Posterior cingulate gyrus (tissue), 11 donors: ENCODE results near the gene MRPL23.

Source experiments
- DNase-seq, 10 donors: peaks; one replicate each; pipeline versions ENCODE4 v3.0.0 to v3.0.0-alpha.2; 2020 to 2021; ENCODE audit warnings: mixed read lengths in 3 of 10
- intact Hi-C: fragments of 100-400 bp; cut with DNase I; formaldehyde crosslinking; loops from one replicate; pipeline ENCODE4 v1.15.1; 2023

MRPL23 gene

DNA sequence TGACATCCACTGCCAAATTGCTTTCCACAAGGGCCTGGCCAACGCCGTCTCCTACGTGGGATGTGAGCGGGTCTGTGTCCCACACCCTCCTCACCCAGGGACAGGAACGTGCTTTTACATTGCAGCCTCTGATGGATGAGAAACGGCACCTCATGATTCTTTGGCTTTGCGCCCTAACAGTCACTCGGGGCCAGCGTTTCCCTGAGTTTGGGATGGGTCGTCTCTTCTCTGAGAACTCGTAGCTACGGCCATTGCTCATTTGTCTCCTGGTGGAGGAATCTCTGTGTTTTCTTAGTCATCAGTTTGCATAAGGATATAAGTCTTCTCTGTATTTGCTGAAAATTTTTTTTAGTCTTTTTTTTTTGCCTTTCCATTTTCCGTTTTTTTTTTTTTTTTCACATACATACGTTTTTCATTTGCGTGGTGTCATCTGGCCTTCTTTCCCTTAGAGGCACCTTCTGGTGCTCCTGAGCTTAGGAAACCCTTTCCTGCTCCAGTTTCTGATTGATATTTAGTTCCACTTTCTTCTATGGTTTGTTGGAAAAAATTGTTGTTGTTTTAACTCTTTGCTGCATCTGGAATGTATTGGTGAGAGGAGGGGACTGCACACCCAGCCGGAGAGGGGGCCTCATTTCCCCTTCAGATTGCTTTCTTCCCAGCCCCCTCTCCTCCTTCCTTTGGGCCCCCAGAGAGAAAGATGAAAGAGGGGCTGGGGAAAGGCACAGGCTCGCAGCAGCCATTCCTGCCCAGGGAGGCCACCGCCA lies 15.6 kb upstream of the MRPL23 start:
- peak in 3 of 10 donors; percentile 19 to 79 (median 58) for DNase-seq
- intact Hi-C loops, result no loop called here

DNA sequence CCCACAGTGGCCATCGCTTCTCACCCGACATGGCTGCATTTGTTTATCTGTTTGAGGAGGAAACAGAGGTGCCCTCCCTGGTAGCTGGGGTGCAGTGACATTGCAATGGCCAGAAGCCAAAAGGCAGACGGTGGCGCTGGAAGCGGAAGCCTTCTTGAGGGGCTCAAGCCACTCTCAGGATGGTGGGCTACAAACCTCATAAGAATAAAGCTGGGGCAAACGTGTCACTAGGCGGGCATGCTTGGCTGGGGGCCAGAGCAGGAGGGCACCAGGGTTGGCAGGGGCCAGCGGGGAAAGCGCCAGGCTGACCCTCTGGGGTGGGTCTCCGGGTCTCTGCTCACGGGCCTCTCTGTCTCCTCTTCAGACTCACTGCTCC lies 15.0 kb upstream of the MRPL23 start:
- DNase-seq, result peak in 4 of 10 donors; percentile 9 to 83 (median 65)
- intact Hi-C loops, result no loop called here

DNA sequence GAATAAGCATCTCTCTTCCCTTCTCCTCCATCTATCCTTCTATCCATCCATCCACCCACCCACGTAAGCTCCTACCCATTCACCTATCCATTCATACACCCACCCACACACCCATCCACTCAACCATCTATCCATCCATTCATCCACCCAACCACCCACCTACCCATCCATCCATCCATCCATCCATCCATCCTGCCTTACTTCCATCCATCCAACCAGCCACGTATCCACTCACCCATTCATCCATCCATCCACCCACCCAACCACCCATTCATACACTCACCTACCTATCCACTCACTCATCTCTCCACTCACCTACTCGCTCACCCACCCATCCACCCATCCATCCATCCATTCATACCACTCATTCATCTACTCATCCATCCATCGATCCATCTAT lies 14.5 kb upstream of the MRPL23 start:
- no peak for DNase-seq
- intact Hi-C loops, result no loop called here

DNA sequence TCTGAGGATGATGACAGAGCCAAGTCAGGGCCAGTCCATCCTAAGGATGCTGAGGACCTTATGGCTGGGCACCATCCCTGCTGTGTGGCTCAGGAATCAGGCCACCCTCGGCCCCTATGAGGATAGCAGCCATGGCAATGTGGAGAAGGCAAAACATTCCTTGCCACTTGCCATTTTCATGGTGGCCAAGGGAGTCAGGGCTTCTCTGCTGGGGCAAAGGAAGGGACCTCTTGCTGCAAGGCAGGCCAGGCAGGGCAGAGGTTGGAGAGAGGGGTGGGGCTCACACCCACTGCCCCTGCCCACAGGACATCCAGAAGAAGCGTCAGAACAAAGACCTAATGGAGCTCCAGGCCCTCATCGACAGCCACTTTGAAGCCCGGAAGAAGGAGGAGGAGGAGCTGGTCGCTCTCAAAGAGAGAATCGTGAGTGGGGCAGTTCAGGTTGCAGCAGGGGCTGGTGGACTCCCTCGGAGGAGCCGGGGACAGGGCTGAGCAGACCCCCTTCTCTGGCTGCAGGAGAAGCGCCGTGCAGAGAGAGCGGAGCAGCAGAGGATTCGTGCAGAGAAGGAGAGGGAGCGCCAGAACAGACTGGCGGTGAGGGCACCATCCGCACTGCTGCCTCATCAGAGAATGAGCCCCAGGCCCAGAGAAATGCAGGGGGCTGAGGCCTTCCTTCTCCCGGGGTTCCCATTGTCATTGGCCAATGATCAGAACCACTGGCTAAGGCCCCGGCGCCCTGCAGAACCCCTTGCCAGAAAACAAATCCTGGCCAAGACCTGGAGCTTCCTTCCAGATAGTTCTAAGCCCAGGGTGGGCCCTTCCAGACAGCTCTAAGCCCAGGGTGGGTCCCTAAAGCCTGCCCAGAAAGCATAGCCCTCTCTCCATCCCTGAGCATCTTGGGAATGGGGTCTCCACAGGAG lies 13.5 kb upstream of the MRPL23 start:
- intact Hi-C loops, result no loop called here
- peak in 4 of 10 donors; percentile 13 to 60 (median 54) for DNase-seq

DNA sequence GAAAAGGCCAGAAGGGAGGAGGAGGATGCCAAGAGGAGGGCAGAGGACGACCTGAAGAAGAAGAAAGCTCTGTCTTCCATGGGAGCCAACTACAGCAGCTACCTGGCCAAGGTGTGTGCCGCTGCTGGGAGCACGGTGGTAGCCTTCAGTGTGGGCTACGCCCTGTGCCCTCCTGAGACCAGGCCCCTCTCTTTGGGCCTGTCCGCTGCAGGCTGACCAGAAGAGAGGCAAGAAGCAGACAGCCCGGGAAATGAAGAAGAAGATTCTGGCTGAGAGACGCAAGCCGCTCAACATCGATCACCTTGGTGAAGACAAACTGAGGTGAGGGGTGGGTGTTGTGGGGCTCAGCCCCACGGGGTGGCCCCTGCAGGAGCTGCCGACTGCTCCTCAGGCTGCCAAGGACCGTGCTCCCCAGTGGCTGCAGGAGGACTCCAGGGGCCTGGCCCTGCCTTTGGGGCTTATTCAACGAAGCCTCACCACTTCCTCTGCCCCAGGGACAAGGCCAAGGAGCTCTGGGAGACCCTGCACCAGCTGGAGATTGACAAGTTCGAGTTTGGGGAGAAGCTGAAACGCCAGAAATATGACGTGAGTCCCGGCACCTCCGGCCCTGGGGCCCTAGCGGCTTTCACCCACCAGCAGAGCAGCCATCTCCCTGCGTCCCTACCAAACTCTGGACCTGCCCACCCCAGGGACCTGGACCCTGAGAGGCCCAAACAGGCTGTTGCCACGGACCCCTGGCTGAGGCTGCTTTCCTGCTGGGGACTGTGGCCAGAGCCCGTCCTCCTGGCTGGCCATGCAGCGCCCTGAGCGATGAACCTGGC lies 12.6 kb upstream of the MRPL23 start:
- peak in 4 of 10 donors; percentile 9 to 72 (median 67) for DNase-seq

DNA sequence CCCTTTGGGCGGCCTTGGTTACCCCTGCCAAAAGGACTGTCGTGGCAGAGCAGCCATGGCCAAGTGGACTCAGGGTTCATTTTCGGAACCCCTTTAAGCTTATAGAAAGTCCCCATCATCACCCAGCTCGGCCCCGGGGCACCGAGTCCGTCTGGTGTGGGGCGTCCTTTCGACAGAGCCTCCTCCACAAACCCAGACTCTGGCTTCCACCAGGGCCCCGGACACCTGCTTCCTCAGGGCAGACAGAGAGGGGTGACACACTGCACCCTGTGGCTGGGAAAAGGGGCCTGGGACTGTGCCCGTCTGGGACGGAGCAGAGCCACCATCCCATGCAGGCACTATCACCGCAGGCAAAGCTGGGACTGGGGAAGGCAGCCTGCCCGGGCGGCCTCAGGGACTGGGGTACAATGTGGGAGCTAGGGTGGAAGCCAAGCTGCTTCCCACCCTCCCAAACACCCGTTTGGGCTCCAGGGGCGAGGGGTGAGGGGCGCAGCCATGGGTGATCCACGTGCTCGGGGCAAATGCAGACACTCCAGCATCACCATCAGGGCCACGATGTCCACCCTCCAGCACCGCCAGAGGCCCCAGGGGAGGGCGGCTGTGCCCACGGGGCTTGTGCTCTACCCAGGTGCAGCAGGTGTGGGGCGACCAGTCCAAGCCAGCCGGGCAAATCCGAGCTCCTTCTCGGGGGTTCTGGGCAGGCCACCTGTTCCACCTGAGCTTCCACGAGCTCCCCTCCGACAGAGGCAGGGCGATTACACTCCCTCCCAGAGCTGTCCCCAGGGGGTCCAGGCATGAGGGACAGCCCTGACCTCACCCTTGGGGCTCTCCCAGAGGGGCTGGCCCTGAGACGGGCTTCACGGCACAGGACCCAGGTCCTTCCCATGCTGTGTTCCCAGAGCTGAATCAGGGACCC lies 11.7 kb upstream of the MRPL23 start:
- intact Hi-C loops, result no loop called here
- DNase-seq, result peak in 4 of 10 donors; percentile 22 to 76 (median 71)

More for the DNA sequence above, 12.6 kb upstream of the MRPL23 start:
- intact Hi-C loops, result no loop called here

DNA sequence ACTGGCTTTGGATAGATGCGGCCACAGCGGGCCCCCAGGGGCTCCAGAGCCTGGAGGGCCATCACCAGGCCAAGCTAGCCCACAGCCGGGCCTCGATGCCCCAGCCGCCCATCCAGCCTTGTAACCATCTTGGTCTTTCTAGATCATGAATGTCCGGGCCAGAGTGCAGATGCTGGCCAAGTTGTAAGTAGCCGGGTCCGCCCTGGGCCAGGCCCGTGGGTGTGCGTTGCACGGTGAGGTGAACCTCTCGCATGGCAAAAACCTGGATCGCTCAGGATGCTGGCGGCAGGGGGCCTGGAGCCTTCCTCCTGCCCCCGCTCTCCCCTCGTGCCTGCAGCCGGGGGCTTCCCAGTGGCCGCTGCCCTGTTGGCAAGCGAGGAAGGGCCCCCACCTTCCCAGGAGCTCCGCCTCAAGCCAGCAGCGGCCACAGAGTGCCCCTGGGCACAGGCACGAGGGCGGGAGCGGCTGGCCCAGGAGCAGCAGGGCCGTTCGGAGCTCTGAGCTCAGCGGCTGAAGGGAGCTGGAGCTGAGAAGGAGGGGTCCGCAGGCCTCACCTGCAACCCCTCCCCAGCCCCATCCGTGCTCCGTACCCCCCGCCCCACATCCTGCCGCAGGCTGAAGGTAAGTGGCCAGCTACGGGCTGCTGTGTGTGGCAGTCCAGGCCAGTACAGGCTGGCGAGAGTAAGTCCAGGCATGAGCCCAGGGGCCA lies 10.9 kb upstream of the MRPL23 start:
- intact Hi-C loops, result no loop called here
- DNase-seq, result peak in 4 of 10 donors; percentile 1 to 66 (median 38)

DNA sequence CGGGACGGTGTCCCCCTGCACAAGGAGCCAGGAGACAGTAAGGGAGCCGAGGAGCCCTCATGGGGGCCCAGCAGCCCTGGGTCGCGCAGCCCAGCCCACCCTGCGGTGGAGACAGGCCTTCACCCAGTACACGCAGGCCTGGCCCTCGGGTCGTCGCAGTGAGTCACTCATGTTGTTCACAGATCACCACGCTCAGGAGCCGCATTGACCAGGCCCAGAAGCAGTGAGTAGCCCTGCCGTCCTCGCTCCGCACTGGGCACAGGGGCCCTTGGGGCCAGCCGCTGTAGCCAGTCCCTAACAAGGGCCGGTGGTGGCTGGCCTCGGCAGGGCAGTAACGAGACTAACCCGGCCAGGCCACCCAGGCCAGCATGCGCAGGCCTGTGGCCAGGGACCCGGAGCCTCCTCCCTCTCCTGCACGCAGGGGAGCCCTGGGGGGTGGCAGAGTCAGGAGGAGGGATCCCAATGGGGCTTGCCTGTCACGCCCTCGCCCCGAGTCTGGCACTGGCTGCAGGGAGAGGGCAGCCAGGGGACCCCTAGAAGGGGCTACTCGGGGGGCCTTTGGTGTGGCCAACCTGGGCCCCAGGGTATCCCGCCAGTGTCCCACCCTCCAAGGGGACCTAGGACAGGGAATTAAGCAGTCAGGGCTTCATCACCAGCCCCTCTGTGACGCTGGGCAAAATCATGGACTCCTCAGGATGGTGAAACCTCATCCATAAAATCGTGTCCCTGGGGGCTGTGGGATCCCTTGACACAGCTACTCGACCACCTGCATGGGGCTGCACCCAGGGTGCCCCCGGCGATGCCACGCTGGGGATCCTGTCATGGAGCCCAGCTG lies 10.1 kb upstream of the MRPL23 start:
- intact Hi-C loops, result no loop called here
- peak in 5 of 10 donors; percentile 5 to 72 (median 64) for DNase-seq

DNA sequence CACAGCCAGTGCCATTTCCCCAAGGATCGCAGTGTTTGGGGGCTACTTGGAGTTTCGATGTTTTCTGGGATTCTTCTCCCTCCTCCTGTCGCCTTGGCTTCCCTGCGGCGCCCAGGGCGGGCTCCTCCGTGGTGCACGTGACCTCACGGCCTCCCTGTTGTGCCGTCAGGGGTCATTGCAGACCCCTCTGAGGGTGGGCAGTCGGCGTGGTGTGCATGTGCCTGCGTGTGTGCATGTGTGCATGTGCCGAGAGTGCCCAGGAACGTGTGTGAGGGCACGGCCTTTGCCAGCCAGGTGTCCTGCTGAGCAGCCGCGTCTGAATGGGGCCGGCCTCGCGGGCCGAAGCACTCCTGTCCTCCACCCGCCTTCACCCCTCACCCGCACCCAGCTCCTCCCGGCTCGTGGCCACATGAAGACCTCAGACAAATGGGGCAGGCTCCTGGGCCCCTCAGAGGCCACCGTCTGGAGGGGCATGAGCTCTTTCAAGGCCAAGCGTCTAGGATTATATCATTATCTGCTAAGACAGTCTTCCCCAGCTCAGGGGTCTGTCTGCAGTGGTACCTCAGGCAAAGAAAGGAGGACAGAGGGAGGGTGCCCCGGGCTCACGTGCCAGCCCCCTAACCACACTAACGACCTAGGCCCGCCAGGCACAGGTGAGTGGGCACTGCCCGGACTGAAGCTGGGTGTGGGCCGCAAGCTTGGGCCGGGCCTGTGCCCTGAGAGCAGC lies 9.4 kb upstream of the MRPL23 start:
- DNase-seq, result peak in 4 of 10 donors; percentile 12 to 82 (median 59)
- intact Hi-C loops, result loop anchor here (1.0 kb wide), 1 partner anchor 26 kb away; no protein-coding TSS in a partner anchor

DNA sequence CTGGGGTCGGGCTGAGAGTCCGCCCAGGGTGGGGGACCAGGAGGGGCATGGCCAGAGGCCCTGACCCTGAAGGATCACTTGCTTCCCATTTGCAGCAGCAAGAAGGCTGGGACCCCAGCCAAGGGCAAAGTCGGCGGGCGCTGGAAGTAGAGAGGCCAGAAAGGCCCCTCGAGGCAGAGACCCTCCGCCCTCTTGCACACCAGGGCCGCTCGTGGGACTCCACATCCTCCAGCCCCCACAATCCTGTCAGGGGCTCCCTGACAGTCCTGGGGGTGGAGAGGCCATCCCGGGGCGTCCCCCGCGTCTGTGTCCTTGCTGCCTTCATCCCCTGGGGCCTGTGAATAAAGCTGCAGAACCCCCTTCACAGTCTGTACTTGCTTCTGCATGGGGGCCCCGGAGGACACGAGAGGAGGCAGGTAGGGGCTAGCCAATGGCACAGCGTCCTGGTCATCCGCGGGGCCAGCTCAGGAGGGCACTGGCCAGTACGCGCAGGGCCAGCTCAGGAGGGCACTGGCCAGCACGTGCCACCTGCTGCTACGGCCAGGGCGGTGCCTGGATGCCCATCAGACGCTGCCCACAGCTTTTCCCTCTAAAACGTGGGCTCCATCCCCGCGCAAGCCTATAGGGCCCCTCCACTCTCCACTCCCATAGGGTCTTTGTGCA lies 8.7 kb upstream of the MRPL23 start:
- intact Hi-C loops, result loop anchor here (1.0 kb wide), 1 partner anchor 27 kb away; no protein-coding TSS in a partner anchor
- peak in 6 of 10 donors; percentile 3 to 82 (median 37) for DNase-seq

DNA sequence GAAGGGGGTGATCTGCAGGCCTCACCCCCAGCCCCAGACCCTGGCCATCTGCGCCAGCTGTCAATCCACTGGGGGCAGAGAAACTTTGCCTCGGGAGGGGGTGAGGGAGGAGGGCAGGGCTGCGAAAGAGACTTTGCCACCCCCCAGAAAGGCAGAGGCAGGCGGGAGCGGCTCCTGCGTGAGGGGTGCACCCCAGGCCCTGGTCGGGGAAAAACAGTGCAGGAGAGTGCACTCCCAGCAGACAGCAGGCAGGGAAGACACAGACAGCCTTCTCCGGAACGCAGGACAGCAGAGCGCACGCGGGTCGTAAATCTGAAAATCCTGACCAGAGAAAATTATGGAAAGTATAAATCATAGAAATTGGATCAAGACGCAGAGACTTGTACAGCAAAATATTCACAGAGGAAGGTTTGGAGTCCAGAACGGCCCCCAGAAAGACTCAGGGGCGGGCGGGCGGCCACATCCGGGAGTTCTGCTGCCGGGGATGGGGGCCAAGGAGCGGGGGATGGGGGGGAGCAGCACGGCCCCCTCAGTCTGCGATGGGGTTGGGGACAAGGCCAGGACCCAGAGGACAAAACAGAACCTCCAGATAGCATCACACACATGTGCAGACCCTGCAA lies 8.0 kb upstream of the MRPL23 start:
- intact Hi-C loops, result no loop called here
- DNase-seq, result peak in 6 of 10 donors; percentile 0 to 68 (median 22)

DNA sequence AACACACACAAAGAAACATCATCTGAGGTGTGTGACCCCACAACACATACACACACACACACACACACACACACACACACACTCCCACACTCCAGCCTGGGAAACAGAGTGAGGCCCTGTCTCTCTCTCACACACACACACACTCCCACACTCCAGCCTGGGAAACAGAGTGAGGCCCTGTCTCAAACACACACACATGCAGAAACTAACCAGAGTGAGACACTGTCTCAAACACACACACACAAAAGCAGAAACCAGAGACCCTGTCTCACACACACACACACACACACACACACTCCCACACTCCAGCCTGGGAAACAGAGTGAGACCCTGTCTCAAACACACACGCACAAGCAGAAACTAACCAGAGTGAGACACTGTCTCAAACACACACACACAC lies 7.3 kb upstream of the MRPL23 start:
- intact Hi-C loops, result loop anchor here (5.0 kb wide), 2 partner anchors 42 to 242 kb away; partner anchors contain the start of gene KRTAP5-6
- peak in 6 of 10 donors; percentile 1 to 60 (median 28) for DNase-seq

DNA sequence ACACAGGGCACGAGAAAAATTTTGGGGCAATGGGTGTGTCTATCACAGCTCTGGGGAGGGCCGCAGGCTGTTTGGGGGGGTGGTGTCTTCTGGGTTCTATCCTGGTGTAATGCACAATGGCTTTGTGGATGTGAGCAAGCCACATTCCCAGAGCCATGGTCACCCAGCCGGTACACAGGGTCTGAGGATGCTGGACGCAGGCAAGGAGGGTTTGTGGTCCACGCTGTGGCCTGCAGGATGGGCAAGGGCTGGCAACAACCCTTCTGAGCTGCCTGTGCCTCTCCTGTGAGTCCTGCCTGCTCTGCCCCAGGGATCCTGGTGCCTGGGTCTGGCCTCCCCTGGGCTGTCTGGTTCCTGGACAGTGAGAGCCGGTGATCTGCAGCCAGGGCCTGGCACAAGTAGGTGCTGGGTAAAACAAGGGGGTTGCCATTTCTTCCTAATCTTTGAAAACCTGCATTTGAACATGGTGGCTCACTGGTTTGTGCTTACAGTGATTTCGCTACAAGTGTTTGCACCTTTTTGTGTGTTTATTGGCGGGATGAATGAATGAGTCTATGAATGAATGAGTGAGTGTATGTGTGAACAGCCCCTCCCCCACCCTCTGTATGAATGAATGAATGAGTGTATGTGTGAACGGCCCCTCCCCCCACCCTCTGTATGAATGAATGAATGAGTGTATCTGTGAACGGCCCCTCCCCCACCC lies 4.4 kb upstream of the MRPL23 start:
- DNase-seq, result peak in 5 of 10 donors; percentile 7 to 65 (median 48)
- intact Hi-C loops, result loop anchor here (5.0 kb wide), 2 partner anchors 45 to 245 kb away; partner anchors contain the start of gene KRTAP5-6

DNA sequence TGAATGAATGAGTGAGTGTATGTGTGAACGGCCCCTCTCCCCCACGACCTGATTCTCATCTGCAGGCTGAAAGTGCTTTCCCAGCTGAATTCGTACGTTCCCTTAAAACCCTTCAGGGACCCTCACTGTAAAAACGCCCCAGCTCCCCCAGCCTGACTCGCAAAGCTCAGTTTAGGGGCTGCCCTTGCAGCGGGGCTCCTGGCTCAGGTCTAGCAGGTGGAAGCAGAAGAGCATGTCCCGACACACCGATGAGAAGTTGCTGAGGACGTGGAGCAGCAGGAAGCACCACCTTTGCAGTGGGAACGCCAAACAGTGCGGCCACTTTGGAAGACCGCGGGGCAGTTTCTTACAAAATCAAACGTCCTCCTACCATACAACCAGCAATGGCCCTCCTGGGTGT lies 3.6 kb upstream of the MRPL23 start:
- peak in 3 of 10 donors; percentile 64 to 74 (median 74) for DNase-seq
- intact Hi-C loops, result loop anchor here (5.0 kb wide), 2 partner anchors 46 to 246 kb away; partner anchors contain the start of gene KRTAP5-6

DNA sequence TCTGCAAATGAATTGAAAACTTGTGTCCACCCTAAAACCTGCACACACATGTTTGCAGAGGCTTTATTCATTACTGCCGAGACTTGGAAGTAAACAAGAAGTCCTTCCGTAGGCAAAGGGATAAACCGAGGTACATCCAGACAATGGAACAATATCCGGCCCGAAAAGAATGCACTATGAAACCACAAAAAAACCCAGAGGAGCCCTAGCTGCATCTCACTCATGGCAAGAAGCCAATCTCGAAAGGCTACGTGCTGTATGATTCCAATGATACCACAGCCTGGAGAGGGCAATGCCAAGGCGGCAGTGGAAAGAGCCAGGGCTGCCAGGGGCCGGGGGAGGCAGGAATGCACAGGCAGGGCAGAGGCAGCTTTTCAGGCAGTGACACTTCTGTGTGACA lies 3.2 kb upstream of the MRPL23 start:
- peak in 4 of 10 donors; percentile 1 to 53 (median 30) for DNase-seq
- intact Hi-C loops, result loop anchor here (5.0 kb wide), 2 partner anchors 47 to 247 kb away; partner anchors contain the start of gene KRTAP5-6
